A673 (cell line): ENCODE measurements around the gene CPNE2. TPM values are rescaled to one million over a fixed set of nuclear protein-coding genes. Genes with fewer than 3 reads are reported as not detected.

ENCODE experiments used
- BruUV-seq: library from RNA; stranded (reverse); fragments of 400-500 nt; replicated peaks from 2 replicates; lab custom pipeline; 2021; lab: Mats Ljungman, UMichigan
- CTCF ChIA-PET: fragments of 300-600 bp; sonication (Branson Sonifier 250); formaldehyde crosslinking; loops from one replicate; lab custom pipeline; 2022; ENCODE audit warnings: antibody characterized with exemption; lab: Charles Lee
- POLR2A ChIA-PET: fragments of 300-600 bp; sonication (Branson Sonifier 250); formaldehyde crosslinking; loops from one replicate; lab custom pipeline; 2022; ENCODE audit warnings: antibody characterized with exemption; ENCODE audit not compliant: low non-redundant PET; lab: Charles Lee
- DNase-seq: peaks from one replicate; pipeline ENCODE4 v3.0.0-alpha.2; 2015; ENCODE audit warnings: low spot score
- H3K27ac ChIP-seq: fragments of 200-600 bp; sonication (generic); 2 replicates; pipeline ENCODE4 v1.5.1; 2016; ENCODE audit warnings: mixed run types, low read depth, mild to moderate bottlenecking, mixed read lengths, antibody characterized with exemption, low read length; ENCODE audit not compliant: poor library complexity, severe bottlenecking
- H3K27me3 ChIP-seq: fragments of 200-600 bp; sonication (generic); replicated peaks from 2 replicates; pipeline ENCODE4 v1.6.1; 2017; ENCODE audit warnings: mixed run types, low read depth, mild to moderate bottlenecking, mixed read lengths, antibody characterized with exemption, low read length; ENCODE audit not compliant: insufficient read depth, poor library complexity
- H3K36me3 ChIP-seq: fragments of 200-600 bp; sonication (generic); 2 replicates; pipeline ENCODE4 v1.6.1; 2016; ENCODE audit warnings: mixed run types, mild to moderate bottlenecking, mixed read lengths, antibody characterized with exemption, low read length; ENCODE audit not compliant: insufficient read depth, poor library complexity, severe bottlenecking
- H3K4me1 ChIP-seq: fragments of 200-600 bp; sonication (generic); 2 replicates; pipeline ENCODE4 v1.6.1; 2017; ENCODE audit warnings: mixed run types, mild to moderate bottlenecking, mixed read lengths, antibody characterized with exemption, low read length; ENCODE audit not compliant: insufficient read depth, poor library complexity, severe bottlenecking
- H3K4me3 ChIP-seq: fragments of 200-600 bp; sonication (generic); 2 replicates; pipeline ENCODE4 v1.5.1; 2016; ENCODE audit warnings: low read depth, mixed run types, mild to moderate bottlenecking, mixed read lengths, low read length; ENCODE audit not compliant: poor library complexity, severe bottlenecking
- H3K9me3 ChIP-seq: fragments of 200-600 bp; sonication (generic); 2 replicates; pipeline ENCODE4 v1.6.1; 2016; ENCODE audit warnings: mixed run types, low read depth, mild to moderate bottlenecking, mixed read lengths, antibody characterized with exemption, low read length; ENCODE audit not compliant: poor library complexity, severe bottlenecking
- EZH2 ChIP-seq: fragments of 200-600 bp; sonication (generic); IDR thresholded peaks from 2 replicates; pipeline ENCODE4 v1.6.1; 2017; ENCODE audit warnings: borderline replicate concordance, low read depth, mild to moderate bottlenecking, mixed read lengths, antibody characterized with exemption, low read length; ENCODE audit not compliant: poor library complexity, severe bottlenecking
- intact Hi-C: fragments of 100-400 bp; cut with micrococcal nuclease; formaldehyde crosslinking; loops from one replicate; pipeline ENCODE4 v1.10.0; 2022; ENCODE audit not compliant: unreplicated experiment
- total RNA-seq: library from RNA; stranded (reverse); gene quantifications from 2 replicates; pipeline ENCODE4 v1.2.3, GENCODE V29; 2021
- TF ChIP-seq, protein P1 (sequence below): fragments of 300-800, 200-600 bp; sonication (generic); conservative IDR thresholded peaks from 2 replicates; pipeline ENCODE4 v1.5.1; 2017; ENCODE audit warnings: low read depth, mild to moderate bottlenecking, antibody characterized with exemption, low read length, moderate library complexity, mixed read lengths

The CPNE2 gene
- total RNA-seq, 1 experiment from 2014 or later, result 38.1 TPM

DNA sequence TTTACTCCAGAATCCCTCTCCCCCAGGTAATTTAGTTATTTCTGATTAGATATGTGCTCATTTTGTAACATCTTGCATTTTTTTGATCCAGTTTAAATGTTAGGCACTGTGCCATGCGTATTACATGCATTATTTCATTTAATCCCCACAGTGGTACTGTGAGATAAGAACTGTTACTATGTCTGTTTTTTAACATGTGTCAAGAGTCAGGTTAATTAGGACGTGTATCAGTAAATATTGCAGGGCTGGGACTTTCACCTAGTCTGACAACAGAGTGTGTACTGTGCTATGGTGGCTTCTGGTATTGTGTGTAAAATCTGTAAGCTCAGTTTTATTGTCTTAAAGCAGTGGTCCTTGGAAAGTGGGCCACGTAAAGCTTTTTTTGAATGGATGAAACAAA lies 104.4 kb downstream of the CPNE2 start:
- POLR2A ChIA-PET, result interaction anchor here (0.7 kb wide), 1 partner anchor 39 kb away, joined by 4 read pairs; no protein-coding TSS in a partner anchor
- Histone ChIP-seq H3K9me3 (no peaks in the 10 kb centered on the region), H3K27ac (peak overlapping the region; percentile 27), H3K36me3 (no peaks in the 10 kb centered on the region), H3K4me3 (no peak overlapping the region), H3K27me3 (no peaks in the 10 kb centered on the region), H3K4me1 (peaks cover 20% of the 10 kb centered on the region)
- CTCF ChIA-PET, result no interaction called here
- TF ChIP-seq, protein P1, sequence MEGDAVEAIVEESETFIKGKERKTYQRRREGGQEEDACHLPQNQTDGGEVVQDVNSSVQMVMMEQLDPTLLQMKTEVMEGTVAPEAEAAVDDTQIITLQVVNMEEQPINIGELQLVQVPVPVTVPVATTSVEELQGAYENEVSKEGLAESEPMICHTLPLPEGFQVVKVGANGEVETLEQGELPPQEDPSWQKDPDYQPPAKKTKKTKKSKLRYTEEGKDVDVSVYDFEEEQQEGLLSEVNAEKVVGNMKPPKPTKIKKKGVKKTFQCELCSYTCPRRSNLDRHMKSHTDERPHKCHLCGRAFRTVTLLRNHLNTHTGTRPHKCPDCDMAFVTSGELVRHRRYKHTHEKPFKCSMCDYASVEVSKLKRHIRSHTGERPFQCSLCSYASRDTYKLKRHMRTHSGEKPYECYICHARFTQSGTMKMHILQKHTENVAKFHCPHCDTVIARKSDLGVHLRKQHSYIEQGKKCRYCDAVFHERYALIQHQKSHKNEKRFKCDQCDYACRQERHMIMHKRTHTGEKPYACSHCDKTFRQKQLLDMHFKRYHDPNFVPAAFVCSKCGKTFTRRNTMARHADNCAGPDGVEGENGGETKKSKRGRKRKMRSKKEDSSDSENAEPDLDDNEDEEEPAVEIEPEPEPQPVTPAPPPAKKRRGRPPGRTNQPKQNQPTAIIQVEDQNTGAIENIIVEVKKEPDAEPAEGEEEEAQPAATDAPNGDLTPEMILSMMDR, result no peak
- TF ChIP-seq EZH2, result no peak
- intact Hi-C loops, result no loop called here
- DNase-seq, result no peak
- BruUV-seq, result no TSS peak

Other genes with a start within 250 kb of the CPNE2 start
- gene SLC12A3, start 227.4 kb upstream of the CPNE2 start, total RNA-seq, result not detected in 2 replicates
- gene HERPUD1, start 160.4 kb upstream of the CPNE2 start, total RNA-seq, result 94.2 and 99.4 TPM in 2 replicates
- gene CETP, start 130.6 kb upstream of the CPNE2 start, total RNA-seq, result not detected in 2 replicates
- 13.1 and 14.2 TPM in 2 replicates for gene NLRC5, start 103.0 kb upstream of the CPNE2 start, total RNA-seq
- 128 and 133 TPM in 2 replicates for gene PSME3IP1, start 93.5 kb downstream of the CPNE2 start, total RNA-seq
- 45.6 and 47.6 TPM in 2 replicates for gene RSPRY1, start 93.7 kb downstream of the CPNE2 start, total RNA-seq
- gene ARL2BP, start 152.7 kb downstream of the CPNE2 start, total RNA-seq, result 33.1 and 35.1 TPM in 2 replicates
- 1.1 and 1.5 TPM in 2 replicates for gene PLLP, start 192.1 kb downstream of the CPNE2 start, total RNA-seq